ENCODE data around the gene TRNAU1AP. TPM values are rescaled to one million over a fixed set of nuclear protein-coding genes. Genes with fewer than 3 reads are reported as not detected.

TRNAU1AP gene
- total and polyA plus RNA-seq, 10 of the 15 experiments (the other 5 are each of a cell fraction or from before 2014, with no cell fraction given) = 24.3 to 67.0 (median 31.8) TPM

DNA sequence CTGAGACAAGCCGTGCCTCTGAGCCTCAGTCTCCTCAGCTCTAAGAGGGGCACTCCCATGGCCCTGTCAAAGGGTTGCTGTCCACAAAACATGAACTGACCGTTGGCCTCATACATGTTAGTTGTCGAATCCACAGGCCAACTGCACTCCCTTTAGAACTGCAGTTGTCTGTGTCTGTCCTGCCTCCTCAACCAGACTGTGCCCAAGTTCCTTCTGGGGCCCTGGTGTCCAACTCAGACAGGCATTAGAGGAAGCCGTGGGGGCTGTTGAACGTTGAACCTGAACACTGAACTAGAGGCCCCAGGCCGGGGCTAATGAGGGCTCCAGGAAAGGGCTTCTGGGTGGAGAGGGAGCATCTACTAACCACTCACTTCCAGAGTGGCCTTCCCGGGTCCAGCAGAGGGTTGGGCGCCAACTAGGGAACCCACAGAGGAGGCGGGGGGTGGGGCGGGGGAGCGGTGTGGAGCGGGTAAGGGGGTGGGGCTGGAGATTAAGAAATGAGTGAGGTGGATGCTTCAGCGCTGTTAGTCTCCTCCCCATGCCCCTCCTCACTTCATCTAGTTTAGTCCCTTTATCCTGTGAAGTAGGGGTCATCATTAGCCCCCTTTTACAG, 38.9 kb downstream of the TRNAU1AP start, which contains the start of gene RAB42:
Gene RAB42, plus strand, starts transcription at position 558 of the 613 bp plus-strand sequence. CDS start 247 bp downstream, outside the sequence.
- FAIRE-seq = no peak
- CTCF ChIA-PET = interaction anchor here (1.8 kb wide), 1 partner anchor 13 kb away, joined by 4 read pairs; no protein-coding TSS in a partner anchor

More for the DNA sequence above, 38.9 kb downstream of the TRNAU1AP start, which contains the start of gene RAB42:
- no peak for DNase-seq (ENCODE audit: low read depth, low spot score)
- ChIA-PET RAD21 (ENCODE audit: unreplicated experiment) (interaction anchor here (0.6 kb wide), 1 partner anchor 11 kb away, joined by 3 read pairs; no protein-coding TSS in a partner anchor), SMC1A (ENCODE audit: uncharacterized antibody, unreplicated experiment) (interaction anchor here (1.3 to 1.7 kb wide), 2 partner anchors 10 kb away, joined by 3 to 10 read pairs; no protein-coding TSS in a partner anchor), POLR2A (interaction anchor here (0.5 to 1.3 kb wide), 3 partner anchors 9 to 38 kb away, joined by 3 to 5 read pairs (median 5); no protein-coding TSS in a partner anchor)
- intact Hi-C loops (cut with micrococcal nuclease; ENCODE audit: unreplicated experiment) (no loop called here), in situ Hi-C loops (cut with MboI) (no loop called here)
- Histone ChIP-seq H4K20me1 (ENCODE audit: control insufficient read depth, insufficient read depth) (no peaks in the 10 kb centered on the region), H3K27ac (ENCODE audit: control insufficient read depth, insufficient read depth) (no peak within 1 kb of the TSS), H3K9ac (ENCODE audit: control insufficient read depth, insufficient read depth, low read length) (no peak within 1 kb of the TSS), H3K79me2 (ENCODE audit: control insufficient read depth, insufficient read depth, low read length) (no peaks in the 10 kb centered on the region), H3K4me1 (ENCODE audit: control insufficient read depth, insufficient read depth, low read length) (peaks cover under 1% of the 10 kb centered on the region), H3K4me2 (ENCODE audit: control insufficient read depth, insufficient read depth) (peak within 1 kb of the TSS; percentile 82), H3K9me3 (replicated peaks; ENCODE audit: control insufficient read depth, insufficient read depth, low read length) (no peaks in the 10 kb centered on the region), H3K36me3 (ENCODE audit: control insufficient read depth in 2 of 2, insufficient read depth in 2 of 2, low read length in 1 of 2) (no peaks in the 10 kb centered on the region), H2AFZ (ENCODE audit: control insufficient read depth, low read depth, low read length) (peak within 1 kb of the TSS; percentile 72), H3K4me3 (peak within 1 kb of the TSS; percentile 51; the same call in 1 of the 2 replicates), H3K27me3 (replicated peaks in 1 of 2; ENCODE audit: control insufficient read depth in 2 of 2, insufficient read depth in 2 of 2, low read length in 1 of 2) (no peaks in the 10 kb centered on the region)
- no TSS peak for BruUV-seq (replicated peaks)
- peak; percentile 70 for ATAC-seq
- WGBS (ENCODE audit: insufficient coverage, insufficient replicate concordance, low lambda C conversion rate, missing lambda C conversion rate) = 58% methylated on average over 8 of the region's 13 CpGs
- TF ChIP-seq RFX5 (IDR thresholded peaks at IDR 0.05; ENCODE audit: low read depth, low read length) (no peak), CBFB (IDR thresholded peaks at IDR 0.05; ENCODE audit: low read depth) (no peak), IRF4 (IDR thresholded peaks at IDR 0.05; ENCODE audit: low read depth, low read length) (no peak), GABPA (IDR thresholded peaks at IDR 0.05; ENCODE audit: low read depth) (no peak), ZNF622 (IDR thresholded peaks at IDR 0.05) (no peak), HDAC2 (IDR thresholded peaks at IDR 0.05) (no peak), MLLT1 (IDR thresholded peaks at IDR 0.05) (peak; percentile 65)
- TF ChIP-seq, protein P1, sequence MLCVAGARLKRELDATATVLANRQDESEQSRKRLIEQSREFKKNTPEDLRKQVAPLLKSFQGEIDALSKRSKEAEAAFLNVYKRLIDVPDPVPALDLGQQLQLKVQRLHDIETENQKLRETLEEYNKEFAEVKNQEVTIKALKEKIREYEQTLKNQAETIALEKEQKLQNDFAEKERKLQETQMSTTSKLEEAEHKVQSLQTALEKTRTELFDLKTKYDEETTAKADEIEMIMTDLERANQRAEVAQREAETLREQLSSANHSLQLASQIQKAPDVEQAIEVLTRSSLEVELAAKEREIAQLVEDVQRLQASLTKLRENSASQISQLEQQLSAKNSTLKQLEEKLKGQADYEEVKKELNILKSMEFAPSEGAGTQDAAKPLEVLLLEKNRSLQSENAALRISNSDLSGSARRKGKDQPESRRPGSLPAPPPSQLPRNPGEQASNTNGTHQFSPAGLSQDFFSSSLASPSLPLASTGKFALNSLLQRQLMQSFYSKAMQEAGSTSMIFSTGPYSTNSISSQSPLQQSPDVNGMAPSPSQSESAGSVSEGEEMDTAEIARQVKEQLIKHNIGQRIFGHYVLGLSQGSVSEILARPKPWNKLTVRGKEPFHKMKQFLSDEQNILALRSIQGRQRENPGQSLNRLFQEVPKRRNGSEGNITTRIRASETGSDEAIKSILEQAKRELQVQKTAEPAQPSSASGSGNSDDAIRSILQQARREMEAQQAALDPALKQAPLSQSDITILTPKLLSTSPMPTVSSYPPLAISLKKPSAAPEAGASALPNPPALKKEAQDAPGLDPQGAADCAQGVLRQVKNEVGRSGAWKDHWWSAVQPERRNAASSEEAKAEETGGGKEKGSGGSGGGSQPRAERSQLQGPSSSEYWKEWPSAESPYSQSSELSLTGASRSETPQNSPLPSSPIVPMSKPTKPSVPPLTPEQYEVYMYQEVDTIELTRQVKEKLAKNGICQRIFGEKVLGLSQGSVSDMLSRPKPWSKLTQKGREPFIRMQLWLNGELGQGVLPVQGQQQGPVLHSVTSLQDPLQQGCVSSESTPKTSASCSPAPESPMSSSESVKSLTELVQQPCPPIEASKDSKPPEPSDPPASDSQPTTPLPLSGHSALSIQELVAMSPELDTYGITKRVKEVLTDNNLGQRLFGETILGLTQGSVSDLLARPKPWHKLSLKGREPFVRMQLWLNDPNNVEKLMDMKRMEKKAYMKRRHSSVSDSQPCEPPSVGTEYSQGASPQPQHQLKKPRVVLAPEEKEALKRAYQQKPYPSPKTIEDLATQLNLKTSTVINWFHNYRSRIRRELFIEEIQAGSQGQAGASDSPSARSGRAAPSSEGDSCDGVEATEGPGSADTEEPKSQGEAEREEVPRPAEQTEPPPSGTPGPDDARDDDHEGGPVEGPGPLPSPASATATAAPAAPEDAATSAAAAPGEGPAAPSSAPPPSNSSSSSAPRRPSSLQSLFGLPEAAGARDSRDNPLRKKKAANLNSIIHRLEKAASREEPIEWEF (IDR thresholded peaks at IDR 0.05; ENCODE audit: insufficient replicate concordance, low read depth, low read length) = no peak
- TF ChIP-seq, protein P2, sequence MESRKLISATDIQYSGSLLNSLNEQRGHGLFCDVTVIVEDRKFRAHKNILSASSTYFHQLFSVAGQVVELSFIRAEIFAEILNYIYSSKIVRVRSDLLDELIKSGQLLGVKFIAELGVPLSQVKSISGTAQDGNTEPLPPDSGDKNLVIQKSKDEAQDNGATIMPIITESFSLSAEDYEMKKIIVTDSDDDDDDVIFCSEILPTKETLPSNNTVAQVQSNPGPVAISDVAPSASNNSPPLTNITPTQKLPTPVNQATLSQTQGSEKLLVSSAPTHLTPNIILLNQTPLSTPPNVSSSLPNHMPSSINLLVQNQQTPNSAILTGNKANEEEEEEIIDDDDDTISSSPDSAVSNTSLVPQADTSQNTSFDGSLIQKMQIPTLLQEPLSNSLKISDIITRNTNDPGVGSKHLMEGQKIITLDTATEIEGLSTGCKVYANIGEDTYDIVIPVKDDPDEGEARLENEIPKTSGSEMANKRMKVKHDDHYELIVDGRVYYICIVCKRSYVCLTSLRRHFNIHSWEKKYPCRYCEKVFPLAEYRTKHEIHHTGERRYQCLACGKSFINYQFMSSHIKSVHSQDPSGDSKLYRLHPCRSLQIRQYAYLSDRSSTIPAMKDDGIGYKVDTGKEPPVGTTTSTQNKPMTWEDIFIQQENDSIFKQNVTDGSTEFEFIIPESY (IDR thresholded peaks at IDR 0.05) = no peak

Measured in GM12878 (cell line).